ENCODE results near the gene ATXN7L1.

ATXN7L1 gene

DNA sequence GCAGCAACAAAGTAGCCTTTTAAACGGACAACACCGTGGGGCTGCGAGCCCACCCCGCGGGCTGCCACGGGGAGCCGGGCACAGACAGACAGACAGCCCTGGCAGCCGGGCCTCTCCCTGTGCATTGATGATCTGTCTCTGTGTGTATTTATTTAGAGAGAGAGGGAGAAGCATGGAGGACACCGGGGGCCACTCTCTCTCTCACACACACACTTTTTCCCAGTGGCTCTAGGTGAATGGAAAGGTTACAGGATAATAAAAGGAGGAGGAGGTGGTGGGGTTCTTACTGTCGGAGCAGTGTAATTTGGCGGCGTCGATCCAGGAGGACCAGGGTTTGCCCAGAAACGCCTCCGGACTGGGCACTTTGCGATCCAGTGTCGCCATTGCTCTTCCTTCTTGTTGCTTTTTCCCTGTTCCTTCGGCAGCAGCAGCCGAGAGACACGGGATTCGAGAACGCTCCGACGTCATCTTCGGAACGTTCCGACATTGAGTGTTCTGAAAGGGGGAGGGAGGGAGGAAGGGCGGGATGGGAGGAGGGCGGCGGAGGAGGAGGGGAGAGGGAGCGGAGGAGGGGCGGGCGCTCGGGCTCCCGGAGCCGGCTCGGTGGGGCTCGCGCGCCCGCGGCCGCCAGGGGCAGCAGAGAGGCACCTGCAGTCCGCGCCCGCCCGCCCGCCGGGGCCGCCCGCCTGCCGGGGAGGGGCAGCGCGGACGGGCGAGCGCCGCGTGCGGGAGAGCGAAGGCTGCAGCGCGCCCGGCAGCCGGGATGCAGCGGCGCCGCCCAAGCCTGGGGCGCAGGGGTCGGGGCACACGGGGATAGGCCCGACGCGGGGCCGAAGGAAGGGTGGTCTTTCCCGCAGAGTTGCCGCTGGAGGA lies at the start of gene ATXN7L1 (continued):
- TF ChIP-seq, protein P1, sequence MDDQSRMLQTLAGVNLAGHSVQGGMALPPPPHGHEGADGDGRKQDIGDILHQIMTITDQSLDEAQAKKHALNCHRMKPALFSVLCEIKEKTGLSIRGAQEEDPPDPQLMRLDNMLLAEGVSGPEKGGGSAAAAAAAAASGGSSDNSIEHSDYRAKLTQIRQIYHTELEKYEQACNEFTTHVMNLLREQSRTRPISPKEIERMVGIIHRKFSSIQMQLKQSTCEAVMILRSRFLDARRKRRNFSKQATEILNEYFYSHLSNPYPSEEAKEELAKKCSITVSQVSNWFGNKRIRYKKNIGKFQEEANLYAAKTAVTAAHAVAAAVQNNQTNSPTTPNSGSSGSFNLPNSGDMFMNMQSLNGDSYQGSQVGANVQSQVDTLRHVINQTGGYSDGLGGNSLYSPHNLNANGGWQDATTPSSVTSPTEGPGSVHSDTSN (CRISPR knock-in tag; IDR thresholded peaks at IDR 0.05), result no peak
- TF ChIP-seq, protein P2, sequence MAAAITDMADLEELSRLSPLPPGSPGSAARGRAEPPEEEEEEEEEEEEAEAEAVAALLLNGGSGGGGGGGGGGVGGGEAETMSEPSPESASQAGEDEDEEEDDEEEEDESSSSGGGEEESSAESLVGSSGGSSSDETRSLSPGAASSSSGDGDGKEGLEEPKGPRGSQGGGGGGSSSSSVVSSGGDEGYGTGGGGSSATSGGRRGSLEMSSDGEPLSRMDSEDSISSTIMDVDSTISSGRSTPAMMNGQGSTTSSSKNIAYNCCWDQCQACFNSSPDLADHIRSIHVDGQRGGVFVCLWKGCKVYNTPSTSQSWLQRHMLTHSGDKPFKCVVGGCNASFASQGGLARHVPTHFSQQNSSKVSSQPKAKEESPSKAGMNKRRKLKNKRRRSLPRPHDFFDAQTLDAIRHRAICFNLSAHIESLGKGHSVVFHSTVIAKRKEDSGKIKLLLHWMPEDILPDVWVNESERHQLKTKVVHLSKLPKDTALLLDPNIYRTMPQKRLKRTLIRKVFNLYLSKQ (tag by site-specific recombination; IDR thresholded peaks at IDR 0.05; ENCODE audit: borderline replicate concordance), result no peak
- TF ChIP-seq ZNF350 (tag by site-specific recombination; IDR thresholded peaks at IDR 0.05) (no peak), ZNF140 (tag by site-specific recombination; IDR thresholded peaks at IDR 0.05) (no peak), MYNN (tag by site-specific recombination; IDR thresholded peaks at IDR 0.05; ENCODE audit: borderline replicate concordance) (no peak), ZNF174 (tag by site-specific recombination; IDR thresholded peaks at IDR 0.05) (no peak), ZNF560 (tag by site-specific recombination; IDR thresholded peaks at IDR 0.05; ENCODE audit: borderline replicate concordance) (no peak), ZNF791 (tag by site-specific recombination; IDR thresholded peaks at IDR 0.05) (no peak), ZNF169 (tag by site-specific recombination; IDR thresholded peaks at IDR 0.05) (no peak), ZIC2 (tag by site-specific recombination; IDR thresholded peaks at IDR 0.05) (no peak), ZNF202 (tag by site-specific recombination; IDR thresholded peaks at IDR 0.05; ENCODE audit: borderline replicate concordance) (no peak), ZNF146 (tag by site-specific recombination; IDR thresholded peaks at IDR 0.05) (no peak), ZNF658 (tag by site-specific recombination; IDR thresholded peaks at IDR 0.05) (no peak), KLF7 (tag by site-specific recombination; IDR thresholded peaks at IDR 0.05; ENCODE audit: borderline replicate concordance) (no peak), ZNF404 (tag by site-specific recombination; IDR thresholded peaks at IDR 0.05) (no peak), ZNF354C (tag by site-specific recombination; IDR thresholded peaks at IDR 0.05; ENCODE audit: borderline replicate concordance, low read depth) (no peak), ZEB2 (tag by site-specific recombination; IDR thresholded peaks at IDR 0.05) (0 out of 2 replicates have a peak, but pooled peaks have one; percentile 36), KLF16 (tag by site-specific recombination; IDR thresholded peaks at IDR 0.05) (no peak), ZBTB1 (tag by site-specific recombination; IDR thresholded peaks at IDR 0.05) (0 out of 2 replicates have a peak, but pooled peaks have one; percentile 73), ZNF544 (tag by site-specific recombination; IDR thresholded peaks at IDR 0.05) (no peak), SETDB1 (IDR thresholded peaks at IDR 0.05; ENCODE audit: insufficient read length, low read length) (no peak)
- TF ChIP-seq, protein P3, sequence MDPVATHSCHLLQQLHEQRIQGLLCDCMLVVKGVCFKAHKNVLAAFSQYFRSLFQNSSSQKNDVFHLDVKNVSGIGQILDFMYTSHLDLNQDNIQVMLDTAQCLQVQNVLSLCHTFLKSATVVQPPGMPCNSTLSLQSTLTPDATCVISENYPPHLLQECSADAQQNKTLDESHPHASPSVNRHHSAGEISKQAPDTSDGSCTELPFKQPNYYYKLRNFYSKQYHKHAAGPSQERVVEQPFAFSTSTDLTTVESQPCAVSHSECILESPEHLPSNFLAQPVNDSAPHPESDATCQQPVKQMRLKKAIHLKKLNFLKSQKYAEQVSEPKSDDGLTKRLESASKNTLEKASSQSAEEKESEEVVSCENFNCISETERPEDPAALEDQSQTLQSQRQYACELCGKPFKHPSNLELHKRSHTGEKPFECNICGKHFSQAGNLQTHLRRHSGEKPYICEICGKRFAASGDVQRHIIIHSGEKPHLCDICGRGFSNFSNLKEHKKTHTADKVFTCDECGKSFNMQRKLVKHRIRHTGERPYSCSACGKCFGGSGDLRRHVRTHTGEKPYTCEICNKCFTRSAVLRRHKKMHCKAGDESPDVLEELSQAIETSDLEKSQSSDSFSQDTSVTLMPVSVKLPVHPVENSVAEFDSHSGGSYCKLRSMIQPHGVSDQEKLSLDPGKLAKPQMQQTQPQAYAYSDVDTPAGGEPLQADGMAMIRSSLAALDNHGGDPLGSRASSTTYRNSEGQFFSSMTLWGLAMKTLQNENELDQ (tag by site-specific recombination; IDR thresholded peaks at IDR 0.05; ENCODE audit: low read depth), result no peak
- TF ChIP-seq, protein P4, sequence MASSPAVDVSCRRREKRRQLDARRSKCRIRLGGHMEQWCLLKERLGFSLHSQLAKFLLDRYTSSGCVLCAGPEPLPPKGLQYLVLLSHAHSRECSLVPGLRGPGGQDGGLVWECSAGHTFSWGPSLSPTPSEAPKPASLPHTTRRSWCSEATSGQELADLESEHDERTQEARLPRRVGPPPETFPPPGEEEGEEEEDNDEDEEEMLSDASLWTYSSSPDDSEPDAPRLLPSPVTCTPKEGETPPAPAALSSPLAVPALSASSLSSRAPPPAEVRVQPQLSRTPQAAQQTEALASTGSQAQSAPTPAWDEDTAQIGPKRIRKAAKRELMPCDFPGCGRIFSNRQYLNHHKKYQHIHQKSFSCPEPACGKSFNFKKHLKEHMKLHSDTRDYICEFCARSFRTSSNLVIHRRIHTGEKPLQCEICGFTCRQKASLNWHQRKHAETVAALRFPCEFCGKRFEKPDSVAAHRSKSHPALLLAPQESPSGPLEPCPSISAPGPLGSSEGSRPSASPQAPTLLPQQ (tag by site-specific recombination; IDR thresholded peaks at IDR 0.05), result peak; percentile 77
- TF ChIP-seq, protein P5, sequence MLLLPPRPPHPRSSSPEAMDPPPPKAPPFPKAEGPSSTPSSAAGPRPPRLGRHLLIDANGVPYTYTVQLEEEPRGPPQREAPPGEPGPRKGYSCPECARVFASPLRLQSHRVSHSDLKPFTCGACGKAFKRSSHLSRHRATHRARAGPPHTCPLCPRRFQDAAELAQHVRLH (tag by site-specific recombination; IDR thresholded peaks at IDR 0.05), result no peak
- TF ChIP-seq, protein P6, sequence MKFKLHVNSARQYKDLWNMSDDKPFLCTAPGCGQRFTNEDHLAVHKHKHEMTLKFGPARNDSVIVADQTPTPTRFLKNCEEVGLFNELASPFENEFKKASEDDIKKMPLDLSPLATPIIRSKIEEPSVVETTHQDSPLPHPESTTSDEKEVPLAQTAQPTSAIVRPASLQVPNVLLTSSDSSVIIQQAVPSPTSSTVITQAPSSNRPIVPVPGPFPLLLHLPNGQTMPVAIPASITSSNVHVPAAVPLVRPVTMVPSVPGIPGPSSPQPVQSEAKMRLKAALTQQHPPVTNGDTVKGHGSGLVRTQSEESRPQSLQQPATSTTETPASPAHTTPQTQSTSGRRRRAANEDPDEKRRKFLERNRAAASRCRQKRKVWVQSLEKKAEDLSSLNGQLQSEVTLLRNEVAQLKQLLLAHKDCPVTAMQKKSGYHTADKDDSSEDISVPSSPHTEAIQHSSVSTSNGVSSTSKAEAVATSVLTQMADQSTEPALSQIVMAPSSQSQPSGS (tag by site-specific recombination; IDR thresholded peaks at IDR 0.05; ENCODE audit: low read depth), result peak; percentile 48; the same call in 1 of the 2 replicates
- TF ChIP-seq, protein P7, sequence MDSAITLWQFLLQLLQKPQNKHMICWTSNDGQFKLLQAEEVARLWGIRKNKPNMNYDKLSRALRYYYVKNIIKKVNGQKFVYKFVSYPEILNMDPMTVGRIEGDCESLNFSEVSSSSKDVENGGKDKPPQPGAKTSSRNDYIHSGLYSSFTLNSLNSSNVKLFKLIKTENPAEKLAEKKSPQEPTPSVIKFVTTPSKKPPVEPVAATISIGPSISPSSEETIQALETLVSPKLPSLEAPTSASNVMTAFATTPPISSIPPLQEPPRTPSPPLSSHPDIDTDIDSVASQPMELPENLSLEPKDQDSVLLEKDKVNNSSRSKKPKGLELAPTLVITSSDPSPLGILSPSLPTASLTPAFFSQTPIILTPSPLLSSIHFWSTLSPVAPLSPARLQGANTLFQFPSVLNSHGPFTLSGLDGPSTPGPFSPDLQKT (IDR thresholded peaks at IDR 0.05; ENCODE audit: borderline replicate concordance, low read depth, low read length), result no peak
- TF ChIP-seq, protein P8, sequence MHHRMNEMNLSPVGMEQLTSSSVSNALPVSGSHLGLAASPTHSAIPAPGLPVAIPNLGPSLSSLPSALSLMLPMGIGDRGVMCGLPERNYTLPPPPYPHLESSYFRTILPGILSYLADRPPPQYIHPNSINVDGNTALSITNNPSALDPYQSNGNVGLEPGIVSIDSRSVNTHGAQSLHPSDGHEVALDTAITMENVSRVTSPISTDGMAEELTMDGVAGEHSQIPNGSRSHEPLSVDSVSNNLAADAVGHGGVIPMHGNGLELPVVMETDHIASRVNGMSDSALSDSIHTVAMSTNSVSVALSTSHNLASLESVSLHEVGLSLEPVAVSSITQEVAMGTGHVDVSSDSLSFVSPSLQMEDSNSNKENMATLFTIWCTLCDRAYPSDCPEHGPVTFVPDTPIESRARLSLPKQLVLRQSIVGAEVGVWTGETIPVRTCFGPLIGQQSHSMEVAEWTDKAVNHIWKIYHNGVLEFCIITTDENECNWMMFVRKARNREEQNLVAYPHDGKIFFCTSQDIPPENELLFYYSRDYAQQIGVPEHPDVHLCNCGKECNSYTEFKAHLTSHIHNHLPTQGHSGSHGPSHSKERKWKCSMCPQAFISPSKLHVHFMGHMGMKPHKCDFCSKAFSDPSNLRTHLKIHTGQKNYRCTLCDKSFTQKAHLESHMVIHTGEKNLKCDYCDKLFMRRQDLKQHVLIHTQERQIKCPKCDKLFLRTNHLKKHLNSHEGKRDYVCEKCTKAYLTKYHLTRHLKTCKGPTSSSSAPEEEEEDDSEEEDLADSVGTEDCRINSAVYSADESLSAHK (tag by site-specific recombination; IDR thresholded peaks at IDR 0.05), result no peak

All from HEK293 (cell line).